ENCODE data around the gene IFNLR1. TPM values are rescaled to one million over a fixed set of nuclear protein-coding genes. Genes with fewer than 3 reads are reported as not detected.
"Not testable (repeated sequence)": the region's sequence is repeated elsewhere in the genome, so short reads cannot be mapped to it uniquely, and the experiment has no call there.

The IFNLR1 gene
- total RNA-seq, 1 donor = 0.36 TPM

DNA sequence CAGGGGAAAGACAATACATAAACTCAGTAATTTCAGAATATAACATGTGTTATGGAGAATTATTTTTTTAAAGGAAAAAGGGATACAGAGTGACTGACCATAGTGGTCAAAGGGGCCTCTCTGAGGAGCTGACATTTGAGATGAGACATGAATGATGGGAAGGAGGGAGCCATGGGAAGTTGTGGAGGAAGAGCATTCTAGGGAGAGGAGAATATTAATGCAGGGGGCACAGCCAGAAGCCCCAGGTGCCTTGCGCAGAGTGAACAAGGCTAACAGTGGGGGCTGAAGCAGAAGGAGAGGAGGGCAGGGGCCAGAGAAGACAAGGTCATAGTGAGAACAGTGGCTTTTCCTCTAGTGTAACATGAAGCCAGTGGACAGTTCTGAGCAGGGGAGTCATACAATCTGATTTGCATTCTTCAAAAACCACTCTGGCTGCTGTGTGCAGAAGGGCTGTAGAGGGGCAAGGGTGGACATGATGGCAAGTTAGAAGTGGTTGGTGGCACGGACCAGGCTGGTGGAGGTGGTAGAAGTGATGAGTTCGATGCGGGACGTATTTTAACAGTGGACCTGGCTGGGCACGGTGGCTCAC lies 28.2 kb upstream of the IFNLR1 start:
- H3K4me3 ChIP-seq (ENCODE audit: low read depth, low read length) = no peak overlapping the region
- no peak for TF ChIP-seq CTCF (IDR thresholded peaks at IDR 0.05; ENCODE audit: insufficient read depth, low read length)
- DNase-seq (ENCODE audit: low read depth) = no peak

DNA sequence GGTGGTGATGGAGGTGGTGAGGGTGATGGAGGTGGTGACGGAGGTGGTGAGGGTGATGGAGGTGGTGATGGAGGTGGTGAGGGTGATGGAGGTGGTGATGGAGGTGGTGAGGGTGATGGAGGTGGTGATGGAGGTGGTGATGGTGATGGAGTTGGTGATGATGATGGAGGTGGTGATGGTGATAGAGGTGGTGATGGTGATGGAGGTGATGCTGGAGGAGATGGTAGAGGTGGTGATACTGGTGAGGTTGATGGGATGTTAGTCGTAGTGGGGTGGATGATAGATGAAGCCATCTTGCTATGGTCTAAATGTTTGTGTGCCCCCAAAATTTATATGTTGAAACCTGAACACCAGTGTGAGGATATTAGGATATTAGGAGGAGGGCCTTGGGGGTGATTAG lies 25.3 kb upstream of the IFNLR1 start:
- TF ChIP-seq CTCF (IDR thresholded peaks at IDR 0.05; ENCODE audit: insufficient read depth, low read length) = no peak
- no peak for DNase-seq (ENCODE audit: low read depth)
- H3K4me3 ChIP-seq (ENCODE audit: low read depth, low read length) = no peak overlapping the region

GRCh38 chr1:24210195-24210627 lies 23.1 kb upstream of the IFNLR1 start:
- DNase-seq (ENCODE audit: low read depth) = no peak
- no peak overlapping the region for H3K4me3 ChIP-seq (ENCODE audit: low read depth, low read length)
- no peak for TF ChIP-seq CTCF (IDR thresholded peaks at IDR 0.05; ENCODE audit: insufficient read depth, low read length)

GRCh38 chr1:24209097-24209496 lies 22.0 kb upstream of the IFNLR1 start:
- H3K4me3 ChIP-seq (ENCODE audit: low read depth, low read length) = no peak overlapping the region
- no peak for DNase-seq (ENCODE audit: low read depth)
- no peak for TF ChIP-seq CTCF (IDR thresholded peaks at IDR 0.05; ENCODE audit: insufficient read depth, low read length)

DNA sequence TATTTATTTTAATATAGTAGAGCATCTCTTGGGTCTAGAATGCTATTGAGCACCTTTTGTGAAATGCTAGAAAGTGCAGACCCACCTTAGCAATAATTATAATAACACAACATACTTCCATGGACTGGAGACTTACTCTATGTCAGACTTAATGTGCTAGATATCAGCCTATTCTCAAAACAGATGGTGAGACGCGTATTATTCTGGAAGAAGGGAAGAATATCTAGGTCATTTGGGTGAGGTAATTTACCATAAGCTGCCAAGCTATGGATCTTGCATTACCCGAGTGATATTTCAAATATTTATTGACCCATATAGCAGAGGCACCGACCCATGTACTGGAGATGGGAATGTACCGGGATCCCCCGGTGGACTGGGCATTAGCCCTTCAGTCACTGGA lies 20.6 kb upstream of the IFNLR1 start:
- no peak overlapping the region for H3K4me3 ChIP-seq (ENCODE audit: low read depth, low read length)
- no peak for TF ChIP-seq CTCF (IDR thresholded peaks at IDR 0.05; ENCODE audit: insufficient read depth, low read length)
- no peak for DNase-seq (ENCODE audit: low read depth)

DNA sequence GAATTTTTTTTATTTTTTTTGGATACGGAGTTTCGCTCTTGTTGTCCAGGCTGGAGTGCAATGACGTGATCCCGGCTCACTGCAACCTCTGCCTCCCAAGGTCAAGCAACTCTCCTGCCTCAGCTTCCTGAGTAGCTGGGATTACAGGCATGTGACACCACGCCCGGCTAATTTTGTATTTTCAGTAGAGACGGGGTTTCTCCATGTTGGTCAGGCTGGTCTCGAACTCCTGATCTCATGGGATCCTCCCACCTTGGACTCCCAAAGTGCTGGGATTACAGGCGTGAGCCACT lies 20.3 kb upstream of the IFNLR1 start:
- H3K4me3 ChIP-seq (ENCODE audit: low read depth, low read length); DNase-seq (ENCODE audit: low read depth): not testable (repeated sequence)

- no peak for DNase-seq (ENCODE audit: low read depth)
- no peak overlapping the region for H3K4me3 ChIP-seq (ENCODE audit: low read depth, low read length)
- no peak for TF ChIP-seq CTCF (IDR thresholded peaks at IDR 0.05; ENCODE audit: insufficient read depth, low read length)
Observed at GRCh38 chr1:24206516-24207394, 19.7 kb upstream of the IFNLR1 start.
